SK-N-MC (cell line): ENCODE results near the gene KIF25.

Experiments
- EZH2 ChIP-seq: fragments of 200-600 bp; sonication (generic); IDR thresholded peaks from one replicate; pipeline ENCODE4 v1.6.1; 2017; ENCODE audit warnings: antibody characterized with exemption
- FOXP2 ChIP-seq: optimal IDR thresholded peaks from 2 replicates; pipeline ENCODE3; 2011; ENCODE audit warnings: mild to moderate bottlenecking, moderate library complexity; ENCODE audit not compliant: insufficient read depth; ENCODE audit errors: extremely low read length, control extremely low read depth
- POLR2AphosphoS5 ChIP-seq: IDR thresholded peaks from 2 replicates; pipeline ENCODE4 v1.6.1; 2012; ENCODE audit warnings: mild to moderate bottlenecking, low read depth, low read length, borderline replicate concordance

GRCh38 chr6:168024951-168025510, 27.6 kb downstream of the KIF25 start:
- TF ChIP-seq POLR2AphosphoS5: no peak
- no peak for TF ChIP-seq EZH2
- TF ChIP-seq FOXP2: no peak
